ENCODE data around the gene SNTA1.

The SNTA1 gene

DNA sequence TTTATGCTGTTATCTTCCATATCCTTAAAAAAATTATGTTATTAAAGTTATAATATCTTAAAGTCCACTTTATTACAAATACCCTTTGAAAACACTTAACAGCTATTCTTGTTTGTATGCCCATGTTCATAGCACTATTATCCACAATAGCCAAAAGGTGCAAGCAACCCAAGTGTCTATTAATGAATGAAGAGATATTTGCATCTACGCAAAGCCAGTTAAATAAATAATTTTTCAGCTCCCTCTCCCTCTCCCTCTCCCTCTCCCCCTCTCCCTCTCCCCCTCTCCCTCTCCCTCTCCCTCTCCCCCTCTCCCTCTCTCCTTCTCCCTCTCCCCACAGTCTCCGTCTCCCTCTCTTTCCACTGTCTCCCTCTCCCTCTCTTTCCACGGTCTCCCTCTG is 55.3 kb downstream of the SNTA1 start:
- Mint-ChIP-seq H3K4me1 (ENCODE audit: low read depth in 2 of 2) (no peaks in the 10 kb centered on the region), H3K4me3 (no peak overlapping the region), H3K27ac (peak overlapping the region in 1 of 2 donors; percentile 66), H3K9me3 (no peaks in the 10 kb centered on the region), H3K36me3 (ENCODE audit: insufficient read depth) (peaks cover 88% of the 10 kb centered on the region), H3K27me3 (no peaks in the 10 kb centered on the region)
- no peak for DNase-seq
- no peak for ATAC-seq (replicated peaks)

DNA sequence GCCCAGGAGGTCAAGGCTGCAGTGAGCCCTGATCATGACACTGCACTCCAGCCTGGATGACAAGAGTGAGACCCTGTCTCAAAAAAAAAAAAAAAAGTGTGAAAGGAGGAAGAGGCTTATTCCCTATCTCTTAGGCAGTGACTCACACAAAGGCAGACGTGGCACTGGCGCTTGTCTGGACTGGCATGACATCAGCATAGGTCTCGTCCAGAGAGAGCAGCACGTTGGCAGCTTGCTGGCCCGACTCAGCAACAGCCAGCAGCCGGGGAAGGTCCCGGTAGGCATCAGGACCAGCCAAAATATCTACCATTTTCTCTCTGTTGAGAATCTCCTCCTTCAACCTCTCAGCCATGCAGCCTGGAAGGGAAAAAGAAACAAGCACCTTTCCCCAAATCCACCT is 56.4 kb downstream of the SNTA1 start:
- ATAC-seq (replicated peaks) (no peak), DNase-seq (no peak)
- peak overlapping the region in 1 of 2 donors; percentile 20 for H3K27ac Mint-ChIP-seq
- no peaks in the 10 kb centered on the region for H3K9me3 Mint-ChIP-seq
- H3K4me1 Mint-ChIP-seq (ENCODE audit: low read depth in 2 of 2), result no peaks in the 10 kb centered on the region
- no peaks in the 10 kb centered on the region for H3K27me3 Mint-ChIP-seq
- H3K4me3 Mint-ChIP-seq, result no peak overlapping the region
- peaks cover 81% of the 10 kb centered on the region for H3K36me3 Mint-ChIP-seq (ENCODE audit: insufficient read depth)

GRCh38 chr20:33386673-33387072 is 56.9 kb downstream of the SNTA1 start:
- no peak for ATAC-seq (replicated peaks)
- no peaks in the 10 kb centered on the region for H3K27me3 Mint-ChIP-seq
- no peaks in the 10 kb centered on the region for H3K9me3 Mint-ChIP-seq
- H3K4me1 Mint-ChIP-seq (ENCODE audit: low read depth in 2 of 2), result no peaks in the 10 kb centered on the region
- DNase-seq, result no peak
- peak overlapping the region in 1 of 2 donors; percentile 20 for H3K27ac Mint-ChIP-seq
- H3K36me3 Mint-ChIP-seq (ENCODE audit: insufficient read depth), result peaks cover 81% of the 10 kb centered on the region
- no peak overlapping the region for H3K4me3 Mint-ChIP-seq

GRCh38 chr20:33377366-33377765 is 66.2 kb downstream of the SNTA1 start:
- ATAC-seq (replicated peaks) (no peak), DNase-seq (no peak)
- Mint-ChIP-seq H3K36me3 (ENCODE audit: insufficient read depth) (peaks cover 53% of the 10 kb centered on the region), H3K27ac (peak overlapping the region in 1 of 2 donors; percentile 51), H3K27me3 (no peaks in the 10 kb centered on the region), H3K4me3 (no peak overlapping the region), H3K4me1 (ENCODE audit: low read depth in 2 of 2) (peaks cover 5 to 8% of the 10 kb centered on the region in 2 donors), H3K9me3 (no peaks in the 10 kb centered on the region)

DNA sequence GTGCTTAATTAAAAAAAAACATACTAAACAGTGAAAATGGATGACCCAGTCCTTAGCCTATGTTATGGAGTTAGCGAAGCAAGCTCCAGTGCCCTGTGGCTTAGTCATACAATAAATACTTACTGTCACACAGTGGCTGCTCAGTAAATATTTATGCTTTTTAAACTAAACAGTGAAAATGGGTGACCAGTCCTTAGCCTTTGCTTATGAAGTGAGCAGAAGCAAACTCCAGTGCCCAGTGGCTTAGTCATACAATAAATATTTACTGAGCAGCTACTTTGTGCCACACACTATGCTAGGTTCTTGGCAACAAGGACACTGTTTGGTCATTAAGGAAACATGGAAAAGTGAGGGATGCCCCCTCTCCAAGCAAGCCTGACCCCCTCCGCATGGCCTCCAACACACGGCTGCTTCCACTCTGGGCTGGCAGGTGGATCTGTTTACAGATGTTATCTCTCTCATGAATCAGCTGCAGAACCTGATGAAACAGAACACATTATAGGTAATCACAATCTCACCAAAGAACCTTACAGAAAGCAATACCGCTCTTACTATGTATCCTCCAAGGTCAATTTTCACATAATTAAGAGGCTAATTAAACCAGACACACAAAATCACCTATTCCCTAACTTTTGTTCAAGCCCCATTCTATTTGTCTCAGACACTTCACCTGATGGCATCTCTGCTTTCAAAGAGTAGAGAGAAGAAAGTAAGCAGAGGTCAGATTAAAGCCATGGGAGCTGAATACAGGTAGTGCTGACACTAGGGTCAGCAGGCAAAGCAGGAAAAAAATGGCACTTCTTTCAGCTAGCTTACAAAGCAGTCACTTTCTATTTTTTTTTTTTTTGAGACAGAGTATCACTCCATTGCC is 69.6 kb downstream of the SNTA1 start:
- peaks cover 17 to 23% of the 10 kb centered on the region in 2 donors for H3K4me1 Mint-ChIP-seq (ENCODE audit: low read depth in 2 of 2)
- H3K9me3 Mint-ChIP-seq, result no peaks in the 10 kb centered on the region
- ATAC-seq (replicated peaks) (no peak), DNase-seq (no peak)
- peak overlapping the region; percentile 15 to 95 for H3K27ac Mint-ChIP-seq
- peaks cover 40% of the 10 kb centered on the region for H3K36me3 Mint-ChIP-seq (ENCODE audit: insufficient read depth)
- H3K4me3 Mint-ChIP-seq, result no peak overlapping the region
- H3K27me3 Mint-ChIP-seq, result no peaks in the 10 kb centered on the region

- Mint-ChIP-seq H3K36me3 (ENCODE audit: insufficient read depth) (peaks cover 42% of the 10 kb centered on the region), H3K27me3 (no peaks in the 10 kb centered on the region), H3K27ac (peak overlapping the region; percentile 86 to 95), H3K9me3 (no peaks in the 10 kb centered on the region), H3K4me1 (ENCODE audit: low read depth in 2 of 2) (peaks cover 17 to 23% of the 10 kb centered on the region in 2 donors), H3K4me3 (peak overlapping the region in 1 of 2 donors; percentile 3)
- no peak for ATAC-seq (replicated peaks)
- no peak for DNase-seq
Measured at GRCh38 chr20:33372993-33373441, 70.5 kb downstream of the SNTA1 start.

DNA sequence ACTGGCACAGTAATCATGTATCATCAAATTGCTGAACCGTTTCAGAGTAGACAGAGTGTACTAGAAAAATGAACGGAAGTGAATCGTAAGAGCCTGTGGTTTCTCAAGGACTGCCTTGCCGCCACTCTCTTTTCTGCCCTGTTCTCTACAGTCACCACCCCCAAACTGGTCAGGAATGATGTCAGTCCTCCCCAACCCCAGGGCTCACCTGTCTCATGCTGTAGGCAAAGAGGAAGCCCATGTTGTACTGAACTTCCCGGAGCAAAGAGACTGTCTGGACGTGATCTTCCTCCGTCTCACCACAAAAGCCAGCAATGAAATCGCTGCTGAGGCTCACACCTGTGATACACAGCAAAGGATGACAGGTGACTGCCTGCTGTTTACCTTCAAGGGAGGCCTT is 73.3 kb downstream of the SNTA1 start:
- peak; percentile 62 to 77 (median 77) for DNase-seq
- Mint-ChIP-seq H3K4me1 (ENCODE audit: low read depth in 2 of 2) (peaks cover 17 to 23% of the 10 kb centered on the region in 2 donors), H3K27me3 (no peaks in the 10 kb centered on the region), H3K9me3 (no peaks in the 10 kb centered on the region), H3K36me3 (ENCODE audit: insufficient read depth) (peaks cover 64% of the 10 kb centered on the region), H3K4me3 (peak overlapping the region; percentile 41 to 70), H3K27ac (peak overlapping the region; percentile 95 to 96)
- ATAC-seq (replicated peaks), result peak; percentile 79

DNA sequence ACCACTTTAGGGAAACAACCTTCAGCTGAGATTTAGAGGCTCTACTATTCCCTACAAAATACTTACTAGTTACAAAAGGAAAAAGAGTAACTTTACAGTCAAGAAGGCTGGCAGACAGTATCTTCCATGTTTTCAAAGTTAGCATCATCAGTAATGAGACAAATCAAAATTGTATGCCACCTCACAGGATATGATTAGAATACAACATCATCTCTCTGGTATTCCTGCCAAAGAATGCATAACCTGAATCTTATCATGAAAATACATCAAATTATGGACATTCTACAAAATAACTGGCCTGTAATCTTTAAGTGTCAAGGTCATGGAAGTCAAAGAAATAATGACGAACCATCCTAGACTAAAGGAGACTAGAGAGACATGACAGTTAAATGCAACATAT is 80.7 kb downstream of the SNTA1 start:
- H3K27me3 Mint-ChIP-seq, result no peaks in the 10 kb centered on the region
- peak overlapping the region in 1 of 2 donors; percentile 72 for H3K27ac Mint-ChIP-seq
- H3K9me3 Mint-ChIP-seq, result no peaks in the 10 kb centered on the region
- H3K36me3 Mint-ChIP-seq (ENCODE audit: insufficient read depth), result peaks cover 84% of the 10 kb centered on the region
- DNase-seq, result no peak
- peaks cover 0 to 1% of the 10 kb centered on the region in 2 donors for H3K4me1 Mint-ChIP-seq (ENCODE audit: low read depth in 2 of 2)
- H3K4me3 Mint-ChIP-seq, result no peak overlapping the region
- ATAC-seq (replicated peaks), result no peak

GRCh38 chr20:33359399-33360261 is 83.9 kb downstream of the SNTA1 start:
- H3K27ac Mint-ChIP-seq, result peak overlapping the region in 1 of 2 donors; percentile 73
- ATAC-seq (replicated peaks) (no peak), DNase-seq (no peak)
- no peak overlapping the region for H3K4me3 Mint-ChIP-seq
- peaks cover 79% of the 10 kb centered on the region for H3K36me3 Mint-ChIP-seq (ENCODE audit: insufficient read depth)
- no peaks in the 10 kb centered on the region for H3K27me3 Mint-ChIP-seq
- no peaks in the 10 kb centered on the region for H3K9me3 Mint-ChIP-seq
- H3K4me1 Mint-ChIP-seq (ENCODE audit: low read depth in 2 of 2), result peaks cover 0 to 1% of the 10 kb centered on the region in 2 donors
